Ammon's horn (tissue), 1 donor: ENCODE measurements around the gene ATG9B.
"Not testable (repeated sequence)": the region's sequence is repeated elsewhere in the genome, so short reads cannot be mapped to it uniquely, and the experiment has no call there.

Experiments used
- DNase-seq: peaks from one replicate; pipeline ENCODE4 v3.0.0-alpha.2; 2016; ENCODE audit warnings: low spot score

ATG9B gene

GRCh38 chr7:151017370-151017952, 6.8 kb downstream of the ATG9B start:
- no peak for DNase-seq

DNA sequence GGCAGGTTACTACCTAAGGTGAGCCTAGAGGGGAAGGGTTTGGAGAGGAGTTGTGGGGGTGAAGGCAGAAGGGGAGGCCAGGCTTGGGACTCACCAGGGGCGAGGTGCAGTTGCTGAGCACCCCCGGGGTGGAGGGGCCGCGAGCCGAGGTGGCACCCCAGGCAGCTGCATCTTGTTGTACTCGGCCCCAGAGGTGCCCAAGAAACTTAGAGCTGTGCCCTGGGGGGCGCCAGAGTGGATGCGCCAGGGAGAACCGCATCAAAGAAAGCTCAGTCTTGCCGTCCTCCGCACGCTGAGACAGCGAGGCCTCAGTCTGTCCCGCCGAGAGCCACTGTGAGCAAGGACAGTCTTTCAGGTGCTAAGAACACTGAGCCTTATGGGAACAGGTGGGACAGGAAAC, 7.4 kb downstream of the ATG9B start:
- DNase-seq = no peak

DNA sequence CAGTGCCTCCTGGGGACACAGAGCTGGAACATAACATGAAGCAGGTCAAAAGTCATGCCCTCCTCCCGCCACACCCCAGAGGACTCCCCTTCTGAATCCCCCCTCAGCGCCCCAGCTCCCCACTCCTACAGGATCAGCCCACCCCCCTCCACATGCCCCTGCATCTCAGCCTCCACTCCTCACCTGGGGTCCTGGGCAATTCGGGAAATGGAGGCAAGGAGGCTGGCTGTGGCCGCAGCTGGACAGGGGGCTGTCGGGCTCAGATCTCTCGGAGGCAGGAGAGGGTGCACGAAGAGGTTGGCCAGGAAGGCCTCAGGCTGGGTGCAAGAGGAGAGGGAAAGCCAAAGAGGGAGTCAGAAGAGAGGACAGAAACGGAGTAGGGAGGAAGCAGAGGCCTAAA, 7.8 kb downstream of the ATG9B start:
- DNase-seq = no peak

DNA sequence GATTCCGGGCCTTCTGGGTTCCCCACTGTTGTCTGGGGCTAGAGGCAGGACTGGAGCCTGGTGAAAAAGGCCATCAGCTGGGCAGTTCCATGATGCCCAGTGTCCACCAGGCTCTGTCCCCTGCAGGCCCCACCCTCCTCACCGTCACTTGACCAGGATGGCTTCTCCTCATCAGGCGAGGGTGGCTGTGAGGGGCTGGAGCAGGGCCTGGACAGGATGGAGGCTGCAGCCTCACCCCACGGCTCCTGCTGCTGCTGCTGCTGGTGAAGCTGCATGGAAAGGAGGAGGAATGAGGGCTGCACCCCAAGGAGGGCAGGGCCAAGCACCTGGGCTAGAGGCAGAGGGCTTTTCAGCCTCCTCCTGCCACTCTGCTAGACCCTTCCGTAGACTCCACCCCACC, 8.3 kb downstream of the ATG9B start:
- DNase-seq = no peak

GRCh38 chr7:151014950-151015349, 9.3 kb downstream of the ATG9B start:
- no peak for DNase-seq

- peak; percentile 90 for DNase-seq
Measured at GRCh38 chr7:151013733-151014497, 10.4 kb downstream of the ATG9B start.

GRCh38 chr7:151013356-151013732, 10.9 kb downstream of the ATG9B start:
- no peak for DNase-seq

GRCh38 chr7:151012911-151013347, 11.4 kb downstream of the ATG9B start:
- DNase-seq = no peak

- DNase-seq = no peak
Measured at GRCh38 chr7:151012031-151012692, 12.1 kb downstream of the ATG9B start.

- DNase-seq = not testable (repeated sequence)
Measured at GRCh38 chr7:151011616-151012015, 12.7 kb downstream of the ATG9B start.

DNA sequence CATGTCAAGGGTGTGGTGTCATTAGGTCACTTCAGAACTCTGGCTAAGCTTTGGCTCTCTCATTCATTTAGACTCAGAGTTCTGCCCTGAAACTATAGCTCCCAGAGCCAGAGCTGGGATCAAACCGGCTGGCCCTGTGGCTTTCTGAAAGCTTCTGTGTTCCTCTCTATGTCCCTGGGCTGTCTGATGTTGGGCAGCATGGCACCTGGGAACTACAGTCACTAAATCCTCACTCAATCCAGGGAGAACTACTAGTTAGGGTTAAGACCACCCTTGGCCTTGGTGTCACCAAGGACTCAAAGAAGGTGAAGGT, 13.2 kb downstream of the ATG9B start:
- DNase-seq = no peak

DNA sequence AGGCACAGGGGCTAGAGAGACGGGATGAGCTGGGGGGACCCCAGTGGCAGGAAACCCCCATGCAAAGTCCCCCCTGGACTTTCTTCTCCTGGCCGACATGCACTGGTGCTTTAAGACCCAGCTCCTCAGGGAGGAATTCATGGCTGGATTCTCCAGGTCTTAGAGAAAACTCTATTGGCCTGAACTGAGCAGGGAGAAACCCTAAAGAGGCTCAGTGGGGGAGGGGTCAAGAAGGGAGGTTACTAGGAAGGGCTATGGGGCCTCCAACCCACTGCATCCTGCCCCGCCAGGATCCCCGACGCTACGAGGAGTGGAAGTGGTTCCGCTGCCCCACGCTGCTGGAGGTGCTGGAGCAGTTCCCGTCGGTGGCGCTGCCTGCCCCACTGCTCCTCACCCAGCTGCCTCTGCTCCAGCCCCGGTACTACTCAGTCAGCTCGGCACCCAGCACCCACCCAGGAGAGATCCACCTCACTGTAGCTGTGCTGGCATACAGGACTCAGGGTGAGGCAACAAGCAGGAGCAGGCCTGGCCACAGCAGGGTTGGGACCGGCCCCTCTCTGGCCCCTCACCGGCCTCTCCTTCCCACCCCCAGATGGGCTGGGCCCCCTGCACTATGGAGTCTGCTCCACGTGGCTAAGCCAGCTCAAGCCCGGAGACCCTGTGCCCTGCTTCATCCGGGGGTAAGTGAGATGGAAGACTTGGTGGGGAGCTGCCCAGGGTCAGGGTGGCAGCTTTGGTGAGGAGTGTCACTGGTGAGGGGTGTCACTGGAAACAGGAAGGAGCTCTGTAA, 13.8 kb downstream of the ATG9B start:
- no peak for DNase-seq

DNA sequence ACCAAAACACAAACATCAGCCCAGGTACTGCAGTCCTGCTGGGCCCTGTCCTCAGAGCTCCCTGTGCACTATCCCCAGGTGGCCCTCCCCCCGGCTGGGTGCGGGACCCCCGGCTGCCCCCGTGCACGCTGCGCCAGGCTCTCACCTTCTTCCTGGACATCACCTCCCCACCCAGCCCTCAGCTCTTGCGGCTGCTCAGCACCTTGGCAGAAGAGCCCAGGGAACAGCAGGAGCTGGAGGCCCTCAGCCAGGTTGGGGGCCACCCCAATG, 14.3 kb downstream of the ATG9B start:
- no peak for DNase-seq

DNA sequence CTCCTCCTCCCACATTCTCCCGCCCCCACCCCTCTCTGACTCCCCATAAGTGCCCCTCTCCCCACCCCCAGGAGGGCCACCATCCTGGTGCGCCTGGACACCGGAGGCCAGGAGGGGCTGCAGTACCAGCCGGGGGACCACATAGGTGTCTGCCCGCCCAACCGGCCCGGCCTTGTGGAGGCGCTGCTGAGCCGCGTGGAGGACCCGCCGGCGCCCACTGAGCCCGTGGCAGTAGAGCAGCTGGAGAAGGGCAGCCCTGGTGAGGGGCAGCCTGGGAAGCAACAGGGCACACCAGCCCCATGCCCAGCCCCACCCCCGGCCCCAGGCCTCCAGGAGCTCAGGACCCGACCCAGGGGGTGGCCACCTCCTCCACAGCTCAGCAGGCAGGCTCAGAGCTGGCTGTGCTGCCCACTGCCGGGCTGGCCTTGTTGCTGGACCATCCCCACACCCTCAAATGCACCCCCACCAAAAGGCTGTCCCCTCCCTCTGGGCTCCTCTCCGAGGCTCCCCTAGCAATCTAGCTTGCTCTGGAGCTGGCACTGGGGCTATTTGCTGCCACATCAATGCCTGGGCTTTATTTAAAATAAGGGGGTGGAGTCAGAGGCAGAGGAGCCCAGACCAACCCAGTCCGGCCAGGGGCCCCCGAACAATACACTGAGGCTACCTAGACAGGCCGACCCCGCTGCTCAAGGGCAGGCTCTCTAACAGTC, 14.8 kb downstream of the ATG9B start:
- DNase-seq = no peak

GRCh38 chr7:151008511-151009323, 15.6 kb downstream of the ATG9B start:
- DNase-seq = no peak

DNA sequence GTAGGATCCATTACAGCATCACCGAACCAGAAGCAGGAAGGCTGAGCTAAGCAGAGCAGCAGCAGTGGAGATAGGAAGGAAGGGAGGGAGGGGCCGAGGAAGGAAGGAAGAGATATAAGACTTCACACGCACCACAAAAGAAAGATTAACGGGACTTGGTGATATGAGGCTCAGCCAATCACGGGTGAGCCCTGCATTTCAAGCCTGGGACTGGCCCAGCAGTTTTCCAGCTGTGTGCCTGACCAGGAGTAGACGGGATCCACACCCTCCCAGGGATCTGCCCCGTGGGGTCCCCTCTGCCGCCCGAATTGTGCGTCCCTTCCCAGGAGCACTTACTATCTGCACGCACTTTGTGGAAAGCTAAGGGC, 16.2 kb downstream of the ATG9B start:
- DNase-seq = no peak

DNA sequence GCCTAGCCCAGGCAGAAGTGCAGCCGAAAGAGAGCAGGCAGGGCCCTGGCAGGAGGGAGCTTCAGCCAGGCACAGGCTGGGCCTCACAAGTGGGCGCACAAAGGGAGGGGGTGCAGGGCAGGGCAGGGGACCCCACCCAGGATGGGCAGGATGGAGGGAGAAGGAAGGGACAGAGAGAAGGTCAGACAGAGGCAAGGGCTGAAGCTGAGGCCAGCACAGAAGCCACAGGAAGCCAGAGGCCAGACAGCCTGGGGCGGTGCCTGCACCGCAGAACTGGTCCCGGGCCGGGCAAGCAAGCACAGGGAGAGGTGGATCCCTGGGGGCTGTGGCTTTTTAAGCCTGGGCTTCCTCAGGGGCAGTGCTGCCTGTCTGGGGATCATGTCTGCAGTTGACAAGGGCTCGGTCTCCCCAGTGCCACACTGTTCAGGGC, 16.8 kb downstream of the ATG9B start:
- DNase-seq = no peak

DNA sequence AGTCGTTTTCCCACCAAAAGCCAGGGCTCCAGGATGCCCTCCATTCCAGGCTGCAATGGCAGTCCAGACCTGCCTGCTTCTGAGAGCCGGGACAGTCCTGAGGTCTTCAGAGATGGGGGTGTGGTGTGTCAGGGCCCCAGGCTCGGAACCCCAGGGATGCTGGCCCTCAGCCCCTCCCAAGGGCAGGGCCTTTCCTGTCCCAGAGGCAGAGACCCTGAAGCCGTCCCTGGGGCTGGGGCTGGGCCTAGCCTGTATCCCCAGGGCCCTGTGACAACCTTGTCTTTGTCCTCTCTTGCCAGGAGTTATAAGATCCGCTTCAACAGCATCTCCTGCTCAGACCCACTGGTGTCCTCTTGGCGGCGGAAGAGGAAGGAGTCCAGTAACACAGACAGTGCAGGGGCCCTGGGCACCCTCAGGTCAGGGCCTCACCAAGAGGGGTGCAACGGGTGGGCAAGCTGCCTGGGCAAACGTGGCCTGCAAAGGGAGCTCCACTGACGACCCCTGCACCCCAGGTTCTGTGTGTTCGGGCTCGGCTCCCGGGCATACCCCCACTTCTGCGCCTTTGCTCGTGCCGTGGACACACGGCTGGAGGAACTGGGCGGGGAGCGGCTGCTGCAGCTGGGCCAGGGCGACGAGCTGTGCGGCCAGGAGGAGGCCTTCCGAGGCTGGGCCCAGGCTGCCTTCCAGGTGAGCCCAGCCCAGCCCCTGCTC, 17.5 kb downstream of the ATG9B start:
- no peak for DNase-seq

GRCh38 chr7:151005566-151005965, 18.7 kb downstream of the ATG9B start:
- no peak for DNase-seq

GRCh38 chr7:151003572-151003971, 20.7 kb downstream of the ATG9B start:
- DNase-seq = no peak

GRCh38 chr7:151001546-151001945, 22.7 kb downstream of the ATG9B start:
- DNase-seq = no peak
